Keratinocyte (primary cell): Measurements from ENCODE around the gene DNPEP. TPM values are rescaled to one million over a fixed set of nuclear protein-coding genes. Genes with fewer than 3 reads are reported as not detected.

Experiments
- DNase-seq: peaks from one replicate; pipeline ENCODE4 v3.0.0-alpha.2; 2011; ENCODE audit warnings: low read depth, missing footprints, low spot score
- FAIRE-seq: peaks from 2 replicates; lab custom pipeline; 2011; peaks lifted over from hg19 to GRCh38; lab: Jason Lieb, UNC
- H2AFZ ChIP-seq: 2 replicates; pipeline ENCODE4 v1.6.0; 2012; ENCODE audit warnings: low read length, control low read depth, inconsistent platforms; ENCODE audit not compliant: control insufficient read depth
- H3K27ac ChIP-seq: 2 replicates; pipeline ENCODE4 v1.5.1; 2011; ENCODE audit warnings: low read length; ENCODE audit not compliant: control insufficient read depth, insufficient read depth
- H3K27me3 ChIP-seq: 3 replicates; pipeline ENCODE4 v1.6.0; 2011; ENCODE audit warnings: low read length; ENCODE audit not compliant: control insufficient read depth, insufficient read depth; ENCODE audit errors: extremely low read depth
- H3K36me3 ChIP-seq, 2 experiments: 2 replicates in 1 of 2; 3 replicates in 1 of 2; pipeline ENCODE4 v1.5.1; 2011; ENCODE audit warnings: low read length in 2 of 2, mild to moderate bottlenecking in 1 of 2; ENCODE audit not compliant: control insufficient read depth in 2 of 2, insufficient read depth in 2 of 2; ENCODE audit errors: extremely low read depth in 1 of 2
- H3K4me1 ChIP-seq: 3 replicates; pipeline ENCODE4 v1.5.1; 2011; ENCODE audit warnings: low read length; ENCODE audit not compliant: control insufficient read depth, insufficient read depth; ENCODE audit errors: extremely low read depth
- H3K4me2 ChIP-seq: 3 replicates; pipeline ENCODE4 v1.6.0; 2011; ENCODE audit warnings: low read depth, low read length; ENCODE audit not compliant: control insufficient read depth, insufficient read depth; ENCODE audit errors: extremely low read depth
- H3K4me3 ChIP-seq, 3 experiments: fragments of 200-600 bp in 1 of 3; sonication (generic) in 1 of 3; 2 replicates in 2 of 3; 3 replicates in 1 of 3; pipeline ENCODE4 v1.5.1; 2011 to 2016; ENCODE audit warnings: low read length in 3 of 3, mild to moderate bottlenecking in 3 of 3, control low read depth in 2 of 3, inconsistent platforms in 1 of 3, low read depth in 1 of 3, mixed read lengths in 1 of 3, mixed run types in 1 of 3, moderate library complexity in 1 of 3; ENCODE audit not compliant: control insufficient read depth in 2 of 3, insufficient read depth in 2 of 3; ENCODE audit errors: extremely low read depth in 1 of 3
- H3K79me2 ChIP-seq: 2 replicates; pipeline ENCODE4 v1.6.0; 2012; ENCODE audit warnings: low read length; ENCODE audit not compliant: control insufficient read depth, insufficient read depth
- H3K9ac ChIP-seq: 3 replicates; pipeline ENCODE4 v1.6.0; 2011; ENCODE audit warnings: low read length; ENCODE audit not compliant: control insufficient read depth, insufficient read depth; ENCODE audit errors: extremely low read depth
- H3K9me1 ChIP-seq: 3 replicates; pipeline ENCODE4 v1.6.0; 2011; ENCODE audit warnings: low read length; ENCODE audit not compliant: control insufficient read depth, insufficient read depth; ENCODE audit errors: extremely low read depth
- H3K9me3 ChIP-seq: 2 replicates; pipeline ENCODE4 v1.5.1; 2012; ENCODE audit warnings: low read depth, low read length; ENCODE audit not compliant: control insufficient read depth
- H4K20me1 ChIP-seq: 3 replicates; pipeline ENCODE4 v1.6.0; 2011; ENCODE audit warnings: low read length; ENCODE audit not compliant: control insufficient read depth, insufficient read depth; ENCODE audit errors: extremely low read depth
- EZH2 ChIP-seq: IDR thresholded peaks from one replicate; pipeline ENCODE4 v1.6.1; 2012; ENCODE audit warnings: inconsistent platforms, mild to moderate bottlenecking, low read length, moderate library complexity
- dilution Hi-C: fragments of 300-500 bp; cut with MboI; formaldehyde crosslinking; loops from one replicate; pipeline ENCODE4 v1.7.0; 2020; ENCODE audit warnings: low sequenced_read_pairs; ENCODE audit not compliant: extremely low pct_ligation_motif_present
- polyA plus RNA-seq, 5 experiments: library from polyadenylated mRNA; depleted of rRNA in 3 of 5; stranded (reverse) in 3 of 5; stranded (forward) in 1 of 5; unstranded in 1 of 5; fragments of >200 nt; gene quantifications; 1 replicate in 1 of 5; 2 replicates in 3 of 5; 3 replicates in 1 of 5; pipeline versions ENCODE4 v1.2.1 to v1.2.3, GENCODE V29; 2011 to 2012; ENCODE audit warnings: missing spikeins in 2 of 5, low read depth in 1 of 5, low replicate concordance in 1 of 5
- TF ChIP-seq, protein P1 (sequence below), 3 experiments: IDR thresholded peaks in 1 of 3; conservative IDR thresholded peaks in 1 of 3; optimal IDR thresholded peaks in 1 of 3; 2 replicates in 2 of 3; 3 replicates in 1 of 3; pipeline versions ENCODE3 to v1.5.1; 2011; ENCODE audit warnings: low read length in 3 of 3, mild to moderate bottlenecking in 3 of 3, moderate library complexity in 2 of 3, control low read depth in 1 of 3, inconsistent platforms in 1 of 3; ENCODE audit not compliant: insufficient read depth in 2 of 3; ENCODE audit errors: extremely low read depth in 1 of 3

The DNPEP gene
- polyA plus RNA-seq, 1 donor (not counting 4 experiments of a cell fraction or from before 2014, with no cell fraction given), result 34.1 TPM

DNA sequence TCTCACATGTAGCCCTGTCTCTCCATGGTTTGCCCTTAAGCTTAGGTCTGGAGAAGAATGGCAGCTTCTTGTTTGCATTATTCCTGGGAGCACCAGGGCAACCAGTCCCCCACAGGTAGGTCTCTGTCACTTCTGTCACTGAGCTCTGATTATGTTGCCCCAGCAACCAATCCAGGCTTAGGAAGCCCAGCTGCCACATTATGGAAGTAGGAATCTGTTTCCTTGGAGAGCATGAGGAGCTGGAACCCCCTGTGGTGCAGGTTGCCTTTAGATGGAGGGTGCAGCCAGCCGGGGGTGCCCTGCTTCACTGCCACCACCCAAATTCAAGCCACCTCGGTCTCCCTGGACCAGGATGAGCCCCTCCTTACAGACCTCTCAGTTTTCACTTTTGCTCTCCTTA lies 60.0 kb downstream of the DNPEP start:
- H3K9ac ChIP-seq, result no peak overlapping the region
- no peaks in the 10 kb centered on the region for H3K9me3 ChIP-seq
- DNase-seq (no peak), FAIRE-seq (no peak)
- H3K4me3 ChIP-seq, result no peak overlapping the region
- peaks cover 31% of the 10 kb centered on the region for H3K27me3 ChIP-seq
- dilution Hi-C loops, result no loop called here
- H3K27ac ChIP-seq, result no peak overlapping the region
- H2AFZ ChIP-seq, result no peak overlapping the region
- H4K20me1 ChIP-seq, result no peaks in the 10 kb centered on the region
- TF ChIP-seq, protein P1, sequence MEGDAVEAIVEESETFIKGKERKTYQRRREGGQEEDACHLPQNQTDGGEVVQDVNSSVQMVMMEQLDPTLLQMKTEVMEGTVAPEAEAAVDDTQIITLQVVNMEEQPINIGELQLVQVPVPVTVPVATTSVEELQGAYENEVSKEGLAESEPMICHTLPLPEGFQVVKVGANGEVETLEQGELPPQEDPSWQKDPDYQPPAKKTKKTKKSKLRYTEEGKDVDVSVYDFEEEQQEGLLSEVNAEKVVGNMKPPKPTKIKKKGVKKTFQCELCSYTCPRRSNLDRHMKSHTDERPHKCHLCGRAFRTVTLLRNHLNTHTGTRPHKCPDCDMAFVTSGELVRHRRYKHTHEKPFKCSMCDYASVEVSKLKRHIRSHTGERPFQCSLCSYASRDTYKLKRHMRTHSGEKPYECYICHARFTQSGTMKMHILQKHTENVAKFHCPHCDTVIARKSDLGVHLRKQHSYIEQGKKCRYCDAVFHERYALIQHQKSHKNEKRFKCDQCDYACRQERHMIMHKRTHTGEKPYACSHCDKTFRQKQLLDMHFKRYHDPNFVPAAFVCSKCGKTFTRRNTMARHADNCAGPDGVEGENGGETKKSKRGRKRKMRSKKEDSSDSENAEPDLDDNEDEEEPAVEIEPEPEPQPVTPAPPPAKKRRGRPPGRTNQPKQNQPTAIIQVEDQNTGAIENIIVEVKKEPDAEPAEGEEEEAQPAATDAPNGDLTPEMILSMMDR (optimal IDR thresholded peaks at IDR 0.05 in 1 of 3, IDR thresholded peaks at IDR 0.05 in 1 of 3, conservative IDR thresholded peaks at IDR 0.05 in 1 of 3; ENCODE audit: extremely low read depth in 1 of 3, insufficient read depth in 2 of 3, low read length in 3 of 3), result no peak
- no peak for TF ChIP-seq EZH2
- H3K36me3 ChIP-seq, result no peaks in the 10 kb centered on the region
- H3K79me2 ChIP-seq, result no peaks in the 10 kb centered on the region
- H3K9me1 ChIP-seq, result no peaks in the 10 kb centered on the region
- no peaks in the 10 kb centered on the region for H3K4me1 ChIP-seq
- no peak overlapping the region for H3K4me2 ChIP-seq

DNA sequence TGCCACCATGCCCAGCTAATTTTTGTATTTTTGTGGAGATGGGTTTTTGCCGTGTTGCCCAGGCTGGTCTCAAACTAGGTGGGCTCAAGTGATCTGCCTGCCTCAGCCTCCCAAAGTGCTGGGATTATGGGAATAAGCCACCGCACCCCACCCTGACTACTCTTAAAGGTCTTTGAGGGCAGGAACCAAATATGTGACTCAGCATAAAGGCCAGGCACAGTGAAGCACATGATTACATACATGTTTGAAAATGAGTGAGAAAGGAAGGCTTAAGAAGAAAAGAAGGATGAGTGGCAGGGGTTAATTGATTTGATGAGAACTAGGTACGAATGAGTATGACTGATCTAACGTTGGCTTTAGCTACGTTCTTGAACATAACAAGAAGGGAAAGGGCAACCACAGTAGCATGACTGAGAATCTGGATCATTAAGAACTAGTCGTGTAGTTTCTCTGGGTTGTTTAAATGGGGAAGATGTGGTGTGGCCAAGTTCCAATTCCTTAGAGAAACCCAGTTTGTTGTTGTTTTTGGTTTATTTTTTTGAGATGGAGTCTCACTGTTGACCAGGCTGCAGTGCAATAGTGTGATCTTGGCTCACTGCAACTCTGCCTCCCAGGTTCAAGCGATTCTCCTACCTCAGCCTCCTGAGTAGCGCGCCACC lies 61.9 kb downstream of the DNPEP start:
- FAIRE-seq (no peak), DNase-seq (no peak)
- H3K27me3 ChIP-seq, result peaks cover 12% of the 10 kb centered on the region
- no peak for TF ChIP-seq EZH2
- TF ChIP-seq, protein P1 (optimal IDR thresholded peaks at IDR 0.05 in 1 of 3, IDR thresholded peaks at IDR 0.05 in 1 of 3, conservative IDR thresholded peaks at IDR 0.05 in 1 of 3; ENCODE audit: extremely low read depth in 1 of 3, insufficient read depth in 2 of 3, low read length in 3 of 3), result no peak
- H3K9me1 ChIP-seq, result no peaks in the 10 kb centered on the region
- no peak overlapping the region for H3K4me3 ChIP-seq
- no peaks in the 10 kb centered on the region for H3K9me3 ChIP-seq
- H3K4me1 ChIP-seq, result no peaks in the 10 kb centered on the region
- H3K4me2 ChIP-seq, result no peak overlapping the region
- H3K79me2 ChIP-seq, result no peaks in the 10 kb centered on the region
- H3K27ac ChIP-seq, result no peak overlapping the region
- dilution Hi-C loops, result no loop called here
- no peaks in the 10 kb centered on the region for H4K20me1 ChIP-seq
- no peak overlapping the region for H2AFZ ChIP-seq
- H3K9ac ChIP-seq, result no peak overlapping the region
- H3K36me3 ChIP-seq, result no peaks in the 10 kb centered on the region
